NCI-H82 (cell line): ENCODE measurements around the gene CLRN1.
A peak's percentile ranks its signal among the peaks of the same experiment; 100 is the strongest.
"Not testable (repeated sequence)": the region's sequence is repeated elsewhere in the genome, so short reads cannot be mapped to it uniquely, and the experiment has no call there.

Source experiments
- DNase-seq: peaks from one replicate; lab custom pipeline; 2025; lab: John Stamatoyannopoulos, UW

Gene CLRN1, protein sequence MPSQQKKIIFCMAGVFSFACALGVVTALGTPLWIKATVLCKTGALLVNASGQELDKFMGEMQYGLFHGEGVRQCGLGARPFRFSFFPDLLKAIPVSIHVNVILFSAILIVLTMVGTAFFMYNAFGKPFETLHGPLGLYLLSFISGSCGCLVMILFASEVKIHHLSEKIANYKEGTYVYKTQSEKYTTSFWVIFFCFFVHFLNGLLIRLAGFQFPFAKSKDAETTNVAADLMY

DNA sequence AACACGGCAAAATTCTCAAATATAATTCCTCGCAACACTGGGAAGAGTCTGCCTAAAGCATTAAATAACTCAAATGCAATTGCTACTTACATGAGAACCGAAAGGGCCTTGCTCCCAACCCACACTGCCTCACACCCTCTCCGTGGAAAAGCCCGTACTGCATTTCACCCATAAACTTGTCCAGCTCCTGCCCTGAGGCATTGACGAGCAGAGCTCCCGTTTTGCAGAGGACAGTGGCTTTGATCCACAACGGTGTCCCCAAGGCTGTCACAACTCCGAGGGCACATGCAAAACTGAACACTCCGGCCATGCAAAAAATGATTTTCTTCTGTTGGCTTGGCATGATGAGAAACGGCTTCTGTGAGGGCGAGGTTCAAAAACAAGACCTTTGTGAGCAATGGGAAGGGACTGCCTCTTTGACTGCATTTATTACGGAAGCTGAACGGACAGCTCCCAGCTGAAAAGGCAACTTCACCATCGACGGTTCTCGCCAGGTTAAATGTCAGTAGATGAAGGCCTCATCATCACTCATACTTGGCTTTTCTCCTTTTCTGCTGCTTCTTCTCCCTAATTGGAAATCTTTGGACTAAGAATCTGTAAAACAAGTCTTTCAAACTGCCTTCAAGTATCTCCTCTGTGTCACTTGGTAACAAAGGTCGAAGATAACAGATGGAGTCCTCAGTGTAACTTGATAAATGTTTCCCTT lies at the start of gene CLRN1:
CLRN1 (minus strand) TSS at position 362 of the 706 bp plus-strand sequence; CDS start at position 343, 19 bp downstream.
- no peak for DNase-seq

DNA sequence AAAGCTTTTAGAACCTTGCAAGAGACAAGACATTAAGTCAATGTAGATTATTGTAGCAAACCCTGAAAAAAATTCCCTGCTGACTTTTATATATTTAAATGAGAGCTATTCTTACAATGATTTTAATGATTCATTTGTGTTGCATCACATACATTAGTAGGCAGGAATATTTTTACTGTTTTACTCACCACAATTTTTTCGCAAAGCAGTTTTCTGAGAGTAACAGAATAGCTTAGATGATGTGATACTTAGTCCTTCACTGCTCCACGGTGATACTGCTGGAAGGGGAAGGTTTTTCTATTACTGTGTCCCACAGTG lies 43.9 kb upstream of the CLRN1 start:
- no peak for DNase-seq

DNA sequence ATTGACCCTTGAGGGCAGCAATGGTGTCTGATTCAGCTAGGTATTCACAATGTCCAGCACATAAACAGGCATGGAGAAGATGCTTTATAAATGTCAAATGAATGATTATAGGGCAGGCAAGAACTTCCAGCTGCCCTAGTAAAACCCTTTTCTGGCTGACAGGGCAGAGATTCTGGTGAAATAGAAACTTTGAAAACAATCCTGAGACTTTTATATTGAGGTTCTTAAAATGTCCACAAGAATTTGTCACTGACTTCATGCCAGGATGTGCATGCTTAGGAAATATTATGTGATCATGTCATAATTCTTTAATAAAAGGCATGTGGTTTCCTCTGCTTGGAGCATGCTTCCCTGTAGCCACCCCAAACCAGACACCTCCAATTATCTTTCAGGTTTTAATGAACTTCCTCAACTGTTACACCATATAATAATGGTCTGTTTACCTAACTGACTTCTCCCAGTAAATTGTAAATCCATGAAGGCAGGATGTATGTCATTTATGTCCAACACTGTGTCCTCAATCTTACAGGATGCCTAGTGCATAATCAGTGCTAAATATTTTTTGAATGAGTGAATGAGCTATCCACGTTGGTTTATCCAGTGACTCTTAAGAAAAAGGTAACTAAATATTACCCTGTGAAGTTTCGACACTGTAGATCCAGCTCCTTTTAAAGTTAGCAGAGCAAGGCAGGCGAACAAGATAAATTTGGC lies 43.4 kb upstream of the CLRN1 start:
- DNase-seq: no peak

DNA sequence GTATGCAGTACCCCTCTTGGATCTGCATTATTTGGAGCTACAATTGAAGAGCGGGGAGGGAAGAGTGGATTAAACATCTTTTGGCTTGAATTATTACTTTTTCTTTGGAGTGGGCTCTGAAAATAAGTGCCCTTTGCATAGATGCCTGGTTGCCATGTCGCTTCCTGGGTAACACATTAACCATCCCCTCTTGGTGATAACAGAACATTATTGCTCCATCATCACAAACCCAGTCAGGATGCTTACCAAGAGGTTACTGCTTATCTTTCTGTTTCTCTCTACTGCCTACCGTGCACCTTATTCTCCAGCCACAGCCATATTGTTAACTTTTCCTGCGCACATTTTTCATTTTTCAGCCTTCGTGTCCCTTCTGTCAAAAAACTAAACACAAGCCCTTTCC lies 42.7 kb upstream of the CLRN1 start:
- no peak for DNase-seq

DNA sequence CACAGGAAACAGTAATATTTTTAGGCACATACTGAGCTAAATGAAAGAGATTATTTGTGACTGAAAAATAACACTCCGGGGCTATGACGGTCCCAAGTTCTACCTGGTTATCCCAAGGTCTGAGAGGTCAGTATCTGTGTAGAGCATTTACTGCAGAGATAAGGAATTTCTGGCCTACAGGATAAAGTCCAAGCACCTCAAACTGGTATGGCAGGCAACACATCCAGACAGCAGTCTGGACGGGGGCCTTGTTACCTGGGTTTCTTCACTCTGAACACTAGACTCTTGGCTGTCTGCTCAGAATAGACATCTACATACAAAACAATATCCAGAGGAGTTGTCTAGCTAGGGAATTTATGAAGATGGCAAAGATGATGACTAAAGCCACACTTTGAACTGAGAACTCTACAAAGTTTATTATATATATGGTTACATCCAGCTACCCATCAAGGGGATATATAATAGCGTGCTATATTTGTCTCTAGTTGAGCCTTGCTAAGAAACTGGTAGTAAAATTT lies 42.0 kb upstream of the CLRN1 start:
- no peak for DNase-seq

DNA sequence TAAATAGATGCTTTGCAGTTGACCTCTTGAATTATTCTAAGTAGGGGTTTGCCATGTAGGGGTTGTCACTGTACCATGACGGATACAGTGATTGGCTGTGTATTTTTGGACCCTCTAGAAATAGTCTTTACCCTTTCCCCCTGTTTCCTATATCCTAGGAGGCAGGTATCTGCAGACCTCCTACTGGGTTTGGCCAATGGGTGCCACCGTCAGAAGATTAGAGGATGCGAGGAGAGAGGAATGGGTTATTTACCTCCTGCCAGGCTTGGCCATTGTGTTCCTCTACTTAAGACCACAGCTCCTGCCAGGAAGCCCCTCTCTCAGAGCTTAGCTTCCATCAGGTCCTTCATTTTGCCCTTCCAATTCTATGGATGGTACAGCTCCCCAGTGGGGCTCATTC lies 40.2 kb upstream of the CLRN1 start:
- DNase-seq: no peak

DNA sequence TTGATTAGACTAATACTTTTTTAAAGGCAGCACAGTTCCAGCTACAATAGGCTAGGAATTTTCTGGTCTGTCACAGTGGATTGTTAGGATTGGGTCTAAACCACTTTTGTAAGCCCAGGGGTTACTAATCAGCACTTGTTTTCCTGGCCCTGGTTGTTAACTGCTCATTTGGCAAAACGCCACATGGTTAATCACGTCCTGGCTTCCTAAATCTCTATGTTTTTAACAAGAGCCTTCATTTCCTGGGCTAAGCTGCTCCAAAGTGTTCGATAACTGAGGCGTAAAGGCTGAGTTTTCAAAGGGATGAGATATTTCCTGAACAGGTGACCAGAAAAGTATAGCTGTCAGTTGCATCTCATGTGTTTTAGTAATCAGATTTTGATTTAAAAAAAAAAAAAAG lies 38.9 kb upstream of the CLRN1 start:
- peak; percentile 62 for DNase-seq

DNA sequence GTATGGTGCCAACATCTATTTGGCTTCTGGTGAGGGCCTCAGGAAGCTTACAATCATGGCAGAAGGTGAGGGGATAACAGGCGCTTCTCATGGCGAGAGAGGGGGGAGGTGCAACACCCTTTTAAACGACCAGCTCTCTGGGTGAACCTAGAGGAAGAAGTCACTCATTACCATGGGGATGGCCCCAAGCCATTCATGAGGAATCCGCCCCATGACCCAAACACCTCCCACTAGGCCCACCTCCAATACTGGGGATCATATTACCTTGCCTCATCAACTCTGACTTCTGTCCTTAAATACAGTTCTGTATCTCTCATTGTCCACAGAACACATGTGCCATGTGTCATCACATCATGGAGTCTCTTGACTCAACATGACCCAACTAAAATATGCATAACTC lies 37.5 kb upstream of the CLRN1 start:
- DNase-seq: no peak

DNA sequence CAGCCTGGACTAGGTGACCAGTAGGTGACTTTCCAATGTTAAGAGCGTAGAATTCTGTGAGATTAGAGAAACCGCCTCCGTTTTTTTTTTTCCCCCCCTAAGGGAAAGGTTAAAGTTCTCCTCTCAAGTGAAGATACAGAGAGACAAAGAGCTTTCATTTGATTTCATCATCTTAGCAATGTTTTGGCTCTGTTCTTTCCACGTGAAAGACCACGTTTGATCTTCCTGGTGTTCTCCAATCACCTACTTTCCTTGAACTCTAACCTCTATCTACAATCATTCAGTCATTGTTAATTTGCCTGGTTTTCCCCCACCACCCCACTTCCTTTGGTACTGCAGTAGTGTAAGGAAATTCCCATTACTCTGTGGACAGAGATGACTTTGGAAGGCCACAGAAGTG lies 36.9 kb upstream of the CLRN1 start:
- no peak for DNase-seq

DNA sequence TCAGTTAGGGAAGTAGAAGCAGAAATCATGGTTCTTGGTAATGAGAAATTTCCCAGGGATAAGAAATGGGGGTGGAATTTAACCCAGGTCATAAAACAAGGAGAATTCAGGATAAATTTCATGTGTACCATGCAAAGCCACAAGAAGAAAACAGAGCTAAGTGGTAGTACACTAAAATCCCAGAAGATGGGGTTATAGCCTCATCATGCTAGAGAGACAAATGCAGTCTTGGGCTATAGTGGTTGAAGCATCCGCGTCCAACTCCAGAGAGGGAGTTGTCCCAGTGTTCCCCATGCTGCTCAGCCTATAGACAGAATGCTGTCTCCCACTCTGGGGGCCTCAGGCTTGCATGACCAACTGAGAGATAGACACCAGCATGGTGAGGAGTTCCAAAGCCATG lies 36.2 kb upstream of the CLRN1 start:
- peak; percentile 2 for DNase-seq

DNA sequence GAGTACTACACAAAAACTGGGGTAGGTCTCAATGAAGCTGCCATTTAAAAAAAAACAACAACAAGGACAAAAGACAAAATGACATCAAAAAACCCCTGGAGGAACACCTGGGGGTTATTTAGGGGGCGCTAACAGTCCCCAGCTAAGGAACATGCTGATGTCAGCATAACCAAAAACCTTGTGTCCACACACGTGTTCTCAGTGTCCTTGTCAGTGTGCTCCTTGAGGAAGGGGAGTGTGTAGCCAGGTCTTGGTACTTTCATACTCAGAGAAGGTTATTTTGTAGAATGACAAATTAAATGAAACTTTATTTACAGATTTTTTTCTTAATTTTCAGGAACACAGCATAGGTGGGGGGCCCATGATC lies 31.2 kb upstream of the CLRN1 start:
- DNase-seq: no peak

DNA sequence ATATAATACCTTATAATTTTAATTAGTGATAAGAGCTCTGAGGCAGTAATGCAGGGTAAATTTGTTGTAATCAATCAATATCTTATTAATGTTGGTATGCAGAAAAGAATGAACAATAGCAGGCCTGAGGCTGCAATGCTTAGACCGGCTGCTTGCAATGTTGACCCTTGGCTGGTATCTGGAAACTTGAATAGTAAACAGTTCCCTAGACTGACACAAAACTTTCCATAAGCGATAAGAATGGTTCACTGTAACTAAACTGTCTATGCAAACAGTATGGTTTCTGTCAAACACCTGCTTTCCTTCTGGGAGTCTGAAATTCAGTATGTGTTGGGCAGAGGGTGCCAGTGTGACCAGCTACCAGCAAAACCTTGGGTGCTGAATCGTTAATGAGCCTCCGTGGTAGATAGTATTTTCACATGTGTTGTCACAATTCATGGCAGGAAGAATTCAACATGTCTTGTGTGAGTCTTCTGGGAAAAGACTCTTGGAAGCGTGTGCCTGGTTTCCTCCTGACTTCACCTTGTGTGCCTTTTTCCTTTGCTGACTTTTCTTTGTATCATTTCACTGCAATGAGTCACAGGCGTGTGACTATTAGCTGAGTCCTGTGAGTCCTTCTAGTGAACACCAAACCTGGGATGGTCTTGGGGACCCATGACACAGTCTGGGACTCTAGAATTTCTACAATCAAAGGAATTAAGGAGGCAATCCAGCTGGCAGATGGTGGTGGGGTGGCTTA lies 30.7 kb upstream of the CLRN1 start:
- no peak for DNase-seq

DNA sequence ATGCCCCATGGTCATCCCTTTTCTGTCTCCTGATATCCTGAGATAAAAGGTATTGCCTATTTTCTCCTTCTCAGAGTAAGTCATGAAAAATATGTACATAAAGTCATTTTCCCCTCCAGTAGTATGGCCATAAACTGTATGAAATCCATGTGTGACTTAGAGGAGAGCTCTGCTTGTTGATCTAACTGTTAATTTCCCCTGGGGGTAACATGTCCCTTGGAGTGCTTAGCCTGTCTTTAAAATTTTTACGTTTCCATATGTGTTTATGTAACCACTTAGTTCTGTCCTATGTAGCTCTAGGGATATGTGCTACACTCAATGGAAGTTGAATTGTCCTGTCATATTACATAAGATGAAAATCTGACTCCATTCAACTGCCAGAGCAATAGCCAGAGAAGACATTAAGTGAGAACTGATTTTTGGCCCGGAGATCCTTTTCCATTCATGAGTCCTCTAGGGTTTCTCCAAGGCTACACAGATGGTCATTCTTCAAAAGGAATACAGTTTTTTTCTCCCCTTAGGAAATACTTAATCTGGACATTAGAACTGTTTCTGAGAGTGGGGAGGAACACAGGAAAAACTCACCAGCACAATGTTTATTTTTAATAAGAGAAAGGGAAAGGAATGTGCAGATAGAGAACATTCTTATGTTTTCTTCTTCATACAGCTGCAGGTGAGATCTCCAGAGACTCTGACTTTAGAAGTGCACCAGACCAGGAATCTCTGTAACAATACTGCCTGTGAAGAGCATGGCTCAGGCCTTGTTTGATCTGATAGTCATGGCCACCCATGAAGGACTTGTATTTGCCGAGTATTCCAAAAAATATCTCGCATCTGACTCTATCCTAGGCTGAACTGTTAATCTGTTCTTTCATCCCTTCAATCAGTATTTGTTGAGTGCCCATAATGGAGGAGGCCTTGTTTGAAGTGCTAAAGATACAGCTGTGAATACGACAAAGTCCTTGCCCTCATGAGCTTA lies 29.8 kb upstream of the CLRN1 start:
- no peak for DNase-seq

DNA sequence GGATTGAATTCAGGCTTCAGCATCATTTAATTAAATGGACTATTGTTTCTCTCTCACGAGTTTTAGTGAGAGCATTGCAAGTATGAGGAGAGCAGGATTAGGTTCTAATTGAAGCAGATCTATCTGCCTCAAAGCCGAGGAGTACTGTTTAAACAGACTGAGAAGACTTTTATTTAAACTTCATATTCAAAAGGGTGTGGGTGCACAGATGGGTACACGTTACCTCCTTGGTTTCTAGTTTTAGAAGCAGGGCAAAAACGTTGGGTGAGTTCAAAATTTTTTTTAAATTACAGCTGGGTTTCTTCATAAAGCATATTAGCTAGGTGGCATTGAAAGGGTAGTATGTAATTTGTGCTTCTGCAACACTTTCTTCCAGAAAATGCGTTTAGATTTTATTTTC lies 26.5 kb upstream of the CLRN1 start:
- DNase-seq: no peak

DNA sequence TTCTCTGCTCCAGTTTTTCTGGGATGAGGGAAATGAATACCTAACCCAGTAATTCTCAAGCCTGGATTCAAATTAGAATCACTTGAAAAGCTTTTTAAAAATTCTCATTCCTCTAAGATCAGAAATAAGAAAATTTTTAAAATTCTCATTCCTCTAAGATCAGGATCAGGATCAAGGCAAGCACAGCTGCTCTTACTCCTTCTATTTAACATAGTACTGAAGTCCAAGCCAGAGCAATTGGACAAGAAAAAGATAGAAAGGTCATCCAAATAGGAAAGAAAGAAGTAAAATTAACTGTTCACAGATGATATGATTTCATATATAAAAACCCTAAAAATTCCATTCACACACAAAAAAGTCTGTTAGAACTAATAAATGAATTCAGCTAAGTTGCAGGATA lies 24.2 kb upstream of the CLRN1 start:
- DNase-seq: no peak

DNA sequence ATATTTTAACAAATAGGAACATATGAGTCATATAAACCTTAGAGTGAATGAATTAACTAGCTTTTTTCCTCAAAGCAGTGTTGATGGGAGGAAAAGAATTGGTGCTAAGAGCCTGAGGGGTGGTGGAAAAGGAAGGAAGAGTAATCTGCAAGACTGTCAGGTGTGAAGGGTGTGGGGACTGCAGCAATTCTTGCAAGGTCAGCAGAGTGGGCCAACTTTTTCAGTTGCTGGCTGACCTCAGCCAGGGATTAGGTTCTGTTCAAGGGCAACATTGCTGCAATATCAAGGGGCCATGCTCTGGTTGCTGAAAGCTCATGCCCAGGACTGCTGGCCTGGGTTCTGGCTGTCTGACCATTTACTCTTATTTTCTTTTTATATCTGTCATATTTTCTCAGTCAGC lies 23.0 kb upstream of the CLRN1 start:
- no peak for DNase-seq

DNA sequence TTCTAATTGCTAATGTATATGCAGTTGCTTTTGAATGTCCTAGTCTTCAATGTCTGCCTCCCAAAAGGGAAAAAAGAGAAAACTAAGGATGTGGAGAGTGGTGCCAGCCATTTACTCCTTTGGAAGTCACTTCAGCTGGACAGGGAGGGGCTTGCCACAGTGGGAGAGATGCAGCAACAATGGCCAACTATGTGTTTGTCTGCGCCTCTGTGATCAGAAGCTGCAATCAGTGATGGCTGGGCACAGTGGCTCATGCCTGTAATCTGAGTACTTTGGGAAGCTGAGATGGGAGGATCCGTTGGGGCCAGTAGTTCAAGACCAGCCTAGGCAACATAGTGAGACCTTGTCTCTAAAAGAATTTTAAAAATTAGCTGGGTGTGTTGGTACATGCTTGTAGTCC lies 16.7 kb upstream of the CLRN1 start:
- no peak for DNase-seq

DNA sequence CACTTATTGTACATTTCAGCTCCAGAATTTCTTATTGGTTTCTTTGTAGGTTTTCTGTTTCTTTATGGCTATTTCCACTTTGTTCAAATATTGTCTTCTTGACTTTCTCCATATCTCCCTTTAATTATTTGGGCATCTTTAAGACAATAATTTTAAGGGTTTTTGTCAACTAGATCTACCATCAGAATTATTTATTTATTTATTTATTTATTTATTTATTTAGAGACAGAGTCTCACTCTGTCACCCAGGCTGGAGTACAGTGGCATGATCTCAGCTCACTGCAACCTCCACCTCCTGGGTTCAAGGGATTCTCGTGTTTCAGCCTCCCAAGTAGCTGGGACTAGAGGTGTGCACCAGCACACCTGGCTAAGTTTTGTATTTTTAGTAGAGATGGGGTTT lies 15.9 kb upstream of the CLRN1 start:
- DNase-seq: not testable (repeated sequence)

DNA sequence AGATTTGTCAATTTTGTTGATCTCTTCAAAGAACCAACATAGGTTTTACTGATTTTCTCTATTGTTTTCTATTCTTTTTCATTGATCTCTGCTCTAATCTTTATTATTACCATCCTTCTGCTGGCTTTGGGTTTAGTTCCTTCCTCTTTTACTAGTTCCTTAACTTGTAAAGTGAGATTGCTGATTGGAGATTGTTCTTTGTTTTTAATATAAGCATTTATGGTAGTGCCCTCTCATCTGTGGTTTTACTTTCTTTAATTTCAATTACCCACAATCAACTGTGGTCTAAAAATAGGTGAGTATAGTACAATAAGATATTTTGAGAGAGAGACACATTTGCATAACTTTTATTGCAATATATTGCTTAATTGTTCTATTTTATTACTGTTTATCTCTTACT lies 13.2 kb upstream of the CLRN1 start:
- no peak for DNase-seq

DNA sequence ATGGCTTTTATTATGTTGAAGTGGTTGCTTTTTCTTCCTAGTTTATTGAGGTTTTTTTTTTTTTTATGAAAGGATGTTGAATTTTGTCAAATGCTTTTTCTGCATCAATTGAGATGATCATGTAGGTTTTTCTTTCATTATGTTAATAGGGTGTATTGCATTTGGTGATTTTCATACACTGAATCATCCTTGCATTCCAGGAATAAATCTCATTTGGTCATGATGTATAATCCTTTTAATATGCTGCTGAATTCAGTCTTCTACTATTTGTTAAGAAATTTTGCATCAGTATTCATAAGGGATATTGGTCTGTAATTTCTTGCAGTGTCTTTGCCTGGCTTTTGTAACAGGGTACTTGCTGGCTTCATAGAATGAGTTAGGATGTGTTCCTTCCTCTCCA lies 11.5 kb upstream of the CLRN1 start:
- no peak for DNase-seq

DNA sequence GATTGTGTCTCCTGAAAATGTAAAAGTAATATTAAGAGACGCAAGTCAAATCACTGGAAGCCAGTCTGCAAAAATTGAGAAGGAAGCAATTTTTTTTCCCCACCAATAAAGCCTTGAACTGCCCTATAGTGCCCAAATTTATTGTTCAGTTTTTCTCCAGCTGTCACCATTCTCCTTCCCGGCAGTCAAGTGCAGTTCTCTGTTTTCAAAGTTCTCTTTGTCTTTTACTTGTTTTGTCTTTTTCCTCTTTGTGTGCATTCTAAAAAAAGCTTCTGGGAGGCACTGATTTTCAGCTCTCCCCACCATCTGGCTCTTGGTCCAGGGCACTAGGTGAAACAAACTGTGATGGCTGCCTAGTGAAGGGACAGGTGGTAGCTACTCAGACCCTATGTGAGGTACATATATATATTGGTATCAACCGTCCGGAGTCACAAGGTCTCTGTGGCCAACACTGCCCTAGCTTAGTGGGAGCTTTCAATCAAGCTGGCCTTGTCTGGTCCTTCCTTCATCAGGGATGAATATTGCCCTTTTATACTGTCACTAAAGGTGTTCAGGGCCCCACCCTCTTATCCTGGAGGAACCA lies 6.1 kb upstream of the CLRN1 start:
- DNase-seq: no peak
